ENCODE results near the gene MARF1.
"Not testable (repeated sequence)": the region's sequence is repeated elsewhere in the genome, so short reads cannot be mapped to it uniquely, and the experiment has no call there.

The MARF1 gene

GRCh38 chr16:15643048-15643945, at the start of gene MARF1:
Gene MARF1, minus strand, starts transcription at chr16:15643154. Its CDS starts 3,921 bp downstream, at chr16:15639233.
- in situ Hi-C loops (cut with HindIII; ENCODE audit: low sequenced_read_pairs) = no loop called here

- in situ Hi-C loops (cut with HindIII; ENCODE audit: low sequenced_read_pairs) = not testable (repeated sequence)
Measured at GRCh38 chr16:15692508-15692907, 49.6 kb upstream of the MARF1 start.

GRCh38 chr16:15691046-15691445, 48.1 kb upstream of the MARF1 start:
- in situ Hi-C loops (cut with HindIII; ENCODE audit: low sequenced_read_pairs) = no loop called here

GRCh38 chr16:15690296-15690695, 47.3 kb upstream of the MARF1 start:
- in situ Hi-C loops (cut with HindIII; ENCODE audit: low sequenced_read_pairs) = no loop called here

- in situ Hi-C loops (cut with HindIII; ENCODE audit: low sequenced_read_pairs) = no loop called here
Measured at GRCh38 chr16:15689290-15689689, 46.3 kb upstream of the MARF1 start.

GRCh38 chr16:15686287-15686686, 43.3 kb upstream of the MARF1 start:
- in situ Hi-C loops (cut with HindIII; ENCODE audit: low sequenced_read_pairs) = no loop called here

- in situ Hi-C loops (cut with HindIII; ENCODE audit: low sequenced_read_pairs) = no loop called here
Measured at GRCh38 chr16:15682105-15682570, 39.2 kb upstream of the MARF1 start.

GRCh38 chr16:15677447-15677846, 34.5 kb upstream of the MARF1 start:
- in situ Hi-C loops (cut with HindIII; ENCODE audit: low sequenced_read_pairs) = no loop called here

GRCh38 chr16:15676506-15676905, 33.6 kb upstream of the MARF1 start:
- in situ Hi-C loops (cut with HindIII; ENCODE audit: low sequenced_read_pairs) = no loop called here

- in situ Hi-C loops (cut with HindIII; ENCODE audit: low sequenced_read_pairs) = no loop called here
Measured at GRCh38 chr16:15674571-15674970, 31.6 kb upstream of the MARF1 start.

- in situ Hi-C loops (cut with HindIII; ENCODE audit: low sequenced_read_pairs) = no loop called here
Measured at GRCh38 chr16:15672514-15673167, 29.7 kb upstream of the MARF1 start.

- in situ Hi-C loops (cut with HindIII; ENCODE audit: low sequenced_read_pairs) = not testable (repeated sequence)
Measured at GRCh38 chr16:15672127-15672513, 29.2 kb upstream of the MARF1 start.

- in situ Hi-C loops (cut with HindIII; ENCODE audit: low sequenced_read_pairs) = no loop called here
Measured at GRCh38 chr16:15671530-15672117, 28.7 kb upstream of the MARF1 start.

- in situ Hi-C loops (cut with HindIII; ENCODE audit: low sequenced_read_pairs) = no loop called here
Measured at GRCh38 chr16:15667091-15667742, 24.3 kb upstream of the MARF1 start.

- in situ Hi-C loops (cut with HindIII; ENCODE audit: low sequenced_read_pairs) = no loop called here
Measured at GRCh38 chr16:15665107-15665506, 22.2 kb upstream of the MARF1 start.

- in situ Hi-C loops (cut with HindIII; ENCODE audit: low sequenced_read_pairs) = no loop called here
Measured at GRCh38 chr16:15660203-15660601, 17.2 kb upstream of the MARF1 start.

GRCh38 chr16:15658556-15658955, 15.6 kb upstream of the MARF1 start:
- in situ Hi-C loops (cut with HindIII; ENCODE audit: low sequenced_read_pairs) = no loop called here

- in situ Hi-C loops (cut with HindIII; ENCODE audit: low sequenced_read_pairs) = no loop called here
Measured at GRCh38 chr16:15658149-15658548, 15.2 kb upstream of the MARF1 start.

GRCh38 chr16:15655561-15655960, 12.6 kb upstream of the MARF1 start:
- in situ Hi-C loops (cut with HindIII; ENCODE audit: low sequenced_read_pairs) = not testable (repeated sequence)

- in situ Hi-C loops (cut with HindIII; ENCODE audit: low sequenced_read_pairs) = no loop called here
Measured at GRCh38 chr16:15654591-15654990, 11.6 kb upstream of the MARF1 start.

GRCh38 chr16:15653227-15653626, 10.3 kb upstream of the MARF1 start:
- in situ Hi-C loops (cut with HindIII; ENCODE audit: low sequenced_read_pairs) = no loop called here
